HG02642 (cell line): ENCODE measurements around the gene COL15A1.

Source experiments
- ATAC-seq: cut with Tn5 transposase; IDR thresholded peaks from one replicate; pipeline ENCODE4 v1.9.1; 2021; ENCODE audit warnings: mild to moderate bottlenecking; ENCODE audit not compliant: unreplicated experiment, poor library complexity

The COL15A1 gene

GRCh38 chr9:99069546-99069945 is 125.8 kb downstream of the COL15A1 start:
- ATAC-seq, result no peak

- ATAC-seq, result no peak
Observed at GRCh38 chr9:99070681-99071080, 127.0 kb downstream of the COL15A1 start.

- no peak for ATAC-seq
Observed at GRCh38 chr9:99071313-99072039, 127.8 kb downstream of the COL15A1 start.

- ATAC-seq, result no peak
Observed at GRCh38 chr9:99072040-99072394, 128.3 kb downstream of the COL15A1 start.

GRCh38 chr9:99073347-99073746 is 129.6 kb downstream of the COL15A1 start:
- ATAC-seq, result no peak

GRCh38 chr9:99073985-99074901 is 130.5 kb downstream of the COL15A1 start:
- no peak for ATAC-seq

GRCh38 chr9:99074902-99075245 is 131.2 kb downstream of the COL15A1 start:
- ATAC-seq, result no peak

GRCh38 chr9:99075246-99075912 is 131.7 kb downstream of the COL15A1 start:
- no peak for ATAC-seq

GRCh38 chr9:99076030-99076429 is 132.3 kb downstream of the COL15A1 start:
- no peak for ATAC-seq

GRCh38 chr9:99076483-99077171 is 132.9 kb downstream of the COL15A1 start:
- ATAC-seq, result no peak

GRCh38 chr9:99078717-99079116 is 135.0 kb downstream of the COL15A1 start:
- ATAC-seq, result no peak

GRCh38 chr9:99079542-99079941 is 135.8 kb downstream of the COL15A1 start:
- no peak for ATAC-seq

- no peak for ATAC-seq
Observed at GRCh38 chr9:99083051-99083450, 139.3 kb downstream of the COL15A1 start.

- no peak for ATAC-seq
Observed at GRCh38 chr9:99085949-99086948, 142.5 kb downstream of the COL15A1 start.

- ATAC-seq, result no peak
Observed at GRCh38 chr9:99087462-99087861, 143.8 kb downstream of the COL15A1 start.

- no peak for ATAC-seq
Observed at GRCh38 chr9:99090336-99091130, 146.8 kb downstream of the COL15A1 start.

GRCh38 chr9:99092643-99093491 is 149.2 kb downstream of the COL15A1 start:
- ATAC-seq, result no peak

GRCh38 chr9:99093492-99093791 is 149.7 kb downstream of the COL15A1 start:
- ATAC-seq, result no peak
